OCI-M2 (cell line): Measurements from ENCODE around the gene ABHD4.

Experiments used
- DNase-seq: peaks from one replicate; lab custom pipeline; 2025; ENCODE audit not compliant: unreplicated experiment; lab: John Stamatoyannopoulos, UW

The ABHD4 gene

GRCh38 chr14:22657861-22658260, 59.8 kb downstream of the ABHD4 start:
- DNase-seq: no peak

GRCh38 chr14:22658946-22659345, 60.8 kb downstream of the ABHD4 start:
- DNase-seq: no peak

GRCh38 chr14:22660654-22661053, 62.6 kb downstream of the ABHD4 start:
- no peak for DNase-seq
